A549 treated with CORT108297 at 1 μM for 4 hours (cell line): ENCODE measurements around the gene HCCS. TPM values are rescaled to one million over a fixed set of nuclear protein-coding genes. Genes with fewer than 3 reads are reported as not detected.

ENCODE experiments used
- total RNA-seq: library from RNA; stranded (reverse); fragments of 200-300 nt; extraction: Qiagen RNA extraction; gene quantifications from 5 replicates; pipeline ENCODE4 v1.2.3, GENCODE V29; 2022

HCCS gene
- 51.7 to 61.4 TPM (median 57.6 TPM) in 5 replicates for total RNA-seq

GRCh38 chrX:11111037-11111851 is at the start of gene HCCS:
TSS of gene HCCS (plus strand) at chrX:11111332. CDS start at chrX:11112061, 729 bp downstream.

Other genes with a start within 250 kb of the HCCS start
- gene AMELX, start 182.1 kb downstream of the HCCS start, total RNA-seq = not detected in 5 replicates